AG10803 (cell line): Measurements from ENCODE around the gene YEATS4.
A peak's percentile ranks its signal among the peaks of the same experiment; 100 is the strongest.

ENCODE experiments used
- DNase-seq: peaks from one replicate; pipeline ENCODE4 v3.0.0; 2010; ENCODE audit warnings: low read depth
- H3K4me3 ChIP-seq: 2 replicates; pipeline ENCODE4 v1.5.1; 2011; ENCODE audit warnings: mild to moderate bottlenecking, low read length, control low read depth
- TF ChIP-seq, protein P1 (sequence below): conservative IDR thresholded peaks from 2 replicates; pipeline ENCODE4 v1.5.1; 2011; ENCODE audit warnings: mild to moderate bottlenecking, low read length, control low read depth, inconsistent platforms

Gene YEATS4

DNA sequence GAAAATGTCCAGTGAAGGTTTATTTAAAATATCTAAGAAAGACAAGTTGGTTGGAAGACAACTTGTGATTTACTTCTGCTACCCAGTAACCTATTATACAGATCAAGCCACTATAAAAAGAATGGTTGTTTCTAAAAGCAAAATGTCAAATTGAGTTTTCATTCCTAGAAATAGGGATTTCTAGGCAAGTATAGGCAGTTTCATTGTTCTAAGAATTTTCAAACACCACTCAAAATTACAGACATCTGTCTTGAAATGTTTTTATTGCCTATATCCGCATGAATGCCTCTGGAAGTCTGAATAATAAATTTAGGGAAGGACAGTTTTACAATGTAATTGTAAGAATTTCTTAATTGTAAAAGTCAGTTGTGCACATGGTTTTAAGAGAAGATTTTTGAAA, 8.6 kb downstream of the YEATS4 start:
- DNase-seq: no peak
- no peak overlapping the region for H3K4me3 ChIP-seq
- TF ChIP-seq, protein P1, sequence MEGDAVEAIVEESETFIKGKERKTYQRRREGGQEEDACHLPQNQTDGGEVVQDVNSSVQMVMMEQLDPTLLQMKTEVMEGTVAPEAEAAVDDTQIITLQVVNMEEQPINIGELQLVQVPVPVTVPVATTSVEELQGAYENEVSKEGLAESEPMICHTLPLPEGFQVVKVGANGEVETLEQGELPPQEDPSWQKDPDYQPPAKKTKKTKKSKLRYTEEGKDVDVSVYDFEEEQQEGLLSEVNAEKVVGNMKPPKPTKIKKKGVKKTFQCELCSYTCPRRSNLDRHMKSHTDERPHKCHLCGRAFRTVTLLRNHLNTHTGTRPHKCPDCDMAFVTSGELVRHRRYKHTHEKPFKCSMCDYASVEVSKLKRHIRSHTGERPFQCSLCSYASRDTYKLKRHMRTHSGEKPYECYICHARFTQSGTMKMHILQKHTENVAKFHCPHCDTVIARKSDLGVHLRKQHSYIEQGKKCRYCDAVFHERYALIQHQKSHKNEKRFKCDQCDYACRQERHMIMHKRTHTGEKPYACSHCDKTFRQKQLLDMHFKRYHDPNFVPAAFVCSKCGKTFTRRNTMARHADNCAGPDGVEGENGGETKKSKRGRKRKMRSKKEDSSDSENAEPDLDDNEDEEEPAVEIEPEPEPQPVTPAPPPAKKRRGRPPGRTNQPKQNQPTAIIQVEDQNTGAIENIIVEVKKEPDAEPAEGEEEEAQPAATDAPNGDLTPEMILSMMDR: no peak

DNA sequence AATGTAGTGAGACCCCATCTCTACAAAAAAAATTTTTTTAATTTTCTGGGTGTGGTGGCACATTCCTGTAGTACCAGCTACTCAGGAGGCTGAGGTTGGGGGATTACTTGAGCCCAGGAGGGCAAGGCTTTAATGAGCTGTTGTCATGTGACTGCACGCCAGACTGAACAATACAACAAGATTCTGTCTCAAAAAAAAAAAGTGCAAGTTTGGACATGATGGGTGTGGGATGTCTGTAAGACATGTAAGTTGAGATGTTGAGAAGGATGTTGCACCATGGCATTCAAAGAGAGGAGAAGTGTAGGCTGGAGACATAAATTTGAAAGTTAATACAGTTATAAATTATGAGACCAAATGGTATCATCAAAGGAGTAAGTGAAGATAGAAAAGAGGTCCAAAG, 23.5 kb downstream of the YEATS4 start:
- TF ChIP-seq, protein P1: no peak
- no peak overlapping the region for H3K4me3 ChIP-seq
- no peak for DNase-seq

DNA sequence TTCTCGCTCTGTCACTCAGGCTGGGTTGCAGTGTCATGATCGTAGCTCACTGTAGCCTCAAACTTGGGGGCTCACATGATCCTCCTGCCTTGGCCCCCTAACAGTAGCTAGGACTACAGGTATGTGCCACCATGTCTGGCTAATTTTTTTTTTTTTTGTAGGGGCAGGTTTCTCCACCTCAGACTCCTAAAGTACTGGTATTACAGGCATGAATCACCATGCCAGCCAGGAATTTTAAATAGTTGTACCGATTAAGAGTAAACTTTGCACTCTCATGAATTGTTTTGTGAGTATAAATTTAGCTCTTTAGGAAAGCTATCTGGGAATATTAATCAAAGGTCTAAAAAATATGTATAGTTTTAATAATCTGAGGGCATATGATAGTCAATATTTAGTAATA, 25.5 kb downstream of the YEATS4 start:
- H3K4me3 ChIP-seq: no peak overlapping the region
- DNase-seq: no peak
- TF ChIP-seq, protein P1: no peak

DNA sequence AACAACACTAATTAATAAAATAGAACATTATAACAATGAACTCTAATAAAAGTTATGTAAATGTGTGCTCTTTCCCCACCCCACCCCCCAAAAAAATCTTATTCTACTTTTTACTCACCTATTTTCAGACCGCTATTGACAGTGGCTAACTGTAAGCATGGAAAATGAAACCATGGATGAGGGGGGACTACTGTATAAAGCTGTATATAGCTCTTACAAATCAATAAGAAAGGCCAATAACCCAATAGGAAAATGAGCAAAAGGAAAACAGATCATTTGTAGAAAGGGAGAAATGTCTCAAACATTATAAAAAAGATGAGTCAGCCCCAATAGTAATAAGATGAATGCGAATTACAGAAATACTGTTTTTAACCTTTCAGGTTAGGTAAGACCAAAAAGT, 27.4 kb downstream of the YEATS4 start:
- TF ChIP-seq, protein P1: no peak
- no peak for DNase-seq
- no peak overlapping the region for H3K4me3 ChIP-seq

DNA sequence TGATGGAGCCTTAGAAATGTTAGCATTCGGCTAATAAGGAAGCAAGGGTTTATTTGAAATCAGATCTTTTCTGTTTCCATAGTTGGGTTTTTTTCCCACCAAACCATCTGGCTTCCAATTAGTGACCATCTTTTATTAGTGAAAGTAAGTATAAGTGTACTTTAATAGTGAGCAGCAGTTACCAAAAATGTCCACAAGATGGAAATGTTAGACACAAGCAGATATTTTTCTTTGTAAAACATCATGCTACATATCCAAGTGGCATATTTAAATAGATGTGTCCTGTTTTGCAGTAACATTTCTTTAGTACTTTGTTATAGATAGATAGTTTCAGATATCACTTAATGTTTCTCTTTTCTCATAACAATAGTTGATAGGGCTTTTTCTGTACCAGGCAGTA, 28.8 kb downstream of the YEATS4 start:
- TF ChIP-seq, protein P1: peak; percentile 87
- peak; percentile 77 for DNase-seq

DNA sequence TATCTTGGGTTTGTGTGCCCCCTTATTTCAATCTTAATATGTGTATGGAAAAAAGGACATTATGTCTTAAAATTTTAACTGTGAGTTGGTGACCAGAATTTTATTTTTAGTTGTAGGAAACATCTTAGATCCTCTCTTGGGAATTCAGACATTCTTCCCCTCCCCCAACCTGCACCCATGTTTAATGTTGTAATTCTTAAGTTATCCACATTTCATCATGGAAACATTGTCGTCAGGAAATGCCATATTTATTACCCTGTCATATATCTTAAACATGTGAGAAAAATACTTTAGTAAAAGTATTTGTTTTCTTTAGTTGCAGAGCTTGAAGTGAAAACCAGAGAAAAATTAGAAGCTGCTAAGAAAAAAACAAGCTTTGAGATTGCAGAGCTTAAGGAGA, 30.3 kb downstream of the YEATS4 start:
- TF ChIP-seq, protein P1: no peak
- peak; percentile 62 for DNase-seq
- H3K4me3 ChIP-seq: no peak overlapping the region

More for the DNA sequence above, 28.8 kb downstream of the YEATS4 start:
- no peak overlapping the region for H3K4me3 ChIP-seq

DNA sequence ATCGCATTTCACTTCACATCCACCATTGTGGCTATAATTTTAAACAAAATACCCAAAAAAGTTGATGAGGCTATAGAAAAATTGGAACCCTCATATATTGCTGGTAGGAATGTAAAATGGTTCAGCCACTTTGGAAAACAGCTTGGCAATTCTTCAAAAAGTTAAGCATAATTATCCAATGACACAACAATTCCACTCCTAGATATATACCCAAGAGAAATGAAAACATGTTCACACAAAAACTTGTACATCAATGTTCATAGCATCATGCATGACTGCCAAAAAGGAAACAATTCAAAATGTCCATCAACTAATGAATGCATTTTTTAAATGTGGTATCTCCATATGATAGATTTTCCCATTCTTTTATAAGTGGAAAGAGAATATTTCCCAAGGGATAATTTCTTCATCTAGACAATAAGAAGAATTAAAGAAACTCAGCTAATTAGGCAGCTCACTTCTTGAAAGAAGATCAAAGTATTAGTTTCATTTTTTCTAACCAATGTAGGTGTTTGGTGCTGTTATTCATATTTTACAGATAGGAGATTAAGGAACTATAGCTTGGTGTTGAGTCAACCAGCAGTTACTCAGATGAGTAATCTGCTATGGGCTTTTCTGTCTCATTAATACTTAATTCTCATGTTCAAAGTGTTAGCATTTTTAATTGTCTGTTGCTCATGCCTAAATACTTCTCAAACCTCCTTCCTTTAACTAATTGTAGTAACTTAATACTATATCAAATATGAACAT, 32.8 kb downstream of the YEATS4 start:
- H3K4me3 ChIP-seq: no peak overlapping the region
- no peak for DNase-seq
- TF ChIP-seq, protein P1: no peak
